ENCODE data around the gene BCR. TPM values are rescaled to one million over a fixed set of nuclear protein-coding genes. Genes with fewer than 3 reads are reported as not detected.

The BCR gene
- total and polyA plus RNA-seq, 12 donors = 18.7 to 64.3 (median 42.4) TPM

GRCh38 chr22:23137905-23138561, 42.3 kb upstream of the BCR start:
- DNase-seq = peak in 1 of 7 donors; percentile 15
- WGBS, 4 donors = 69 to 82% (median 74%) methylated on average over 5 of the region's 5 CpGs

GRCh38 chr22:23138584-23139435, 41.5 kb upstream of the BCR start:
- 89 to 97% (median 96%) methylated on average over 6 to 12 of the region's 12 CpGs for WGBS, 4 donors
- H3K36me3 ChIP-seq (replicated peaks in 1 of 2) = no peaks in the 10 kb centered on the region
- H3K4me1 ChIP-seq (replicated peaks in 1 of 2) = peaks cover 6 to 16% of the 10 kb centered on the region in 2 donors
- H3K27ac ChIP-seq = no peak overlapping the region
- TF ChIP-seq CTCF (IDR thresholded peaks at IDR 0.05) (no peak), POLR2A (IDR thresholded peaks at IDR 0.05) (no peak)
- H3K27me3 ChIP-seq = no peaks in the 10 kb centered on the region
- no peaks in the 10 kb centered on the region for H3K9me3 ChIP-seq (replicated peaks in 1 of 3)
- no peak overlapping the region for H3K4me3 ChIP-seq
- intact Hi-C loops (cut with DNase I) = no loop called here
- no peak for DNase-seq

More at GRCh38 chr22:23137905-23138561, 42.3 kb upstream of the BCR start:
- H3K9me3 ChIP-seq (replicated peaks in 1 of 3) = no peaks in the 10 kb centered on the region
- H3K4me1 ChIP-seq (replicated peaks in 1 of 2) = peaks cover 6 to 16% of the 10 kb centered on the region in 2 donors
- TF ChIP-seq POLR2A (IDR thresholded peaks at IDR 0.05) (no peak), CTCF (IDR thresholded peaks at IDR 0.05) (no peak)
- peak overlapping the region in 1 of 5 donors; percentile 18 for H3K27ac ChIP-seq
- H3K27me3 ChIP-seq = no peaks in the 10 kb centered on the region
- H3K4me3 ChIP-seq = no peak overlapping the region
- intact Hi-C loops (cut with DNase I) = no loop called here
- no peaks in the 10 kb centered on the region for H3K36me3 ChIP-seq (replicated peaks in 1 of 2)

GRCh38 chr22:23140385-23140784, 39.9 kb upstream of the BCR start:
- intact Hi-C loops (cut with DNase I) = no loop called here
- no peaks in the 10 kb centered on the region for H3K36me3 ChIP-seq (replicated peaks in 1 of 2)
- H3K27ac ChIP-seq = no peak overlapping the region
- no peak for TF ChIP-seq CTCF (IDR thresholded peaks at IDR 0.05)
- no peak for TF ChIP-seq POLR2A (IDR thresholded peaks at IDR 0.05)
- DNase-seq = no peak
- no peak overlapping the region for H3K4me3 ChIP-seq
- H3K27me3 ChIP-seq = no peaks in the 10 kb centered on the region
- no peaks in the 10 kb centered on the region for H3K9me3 ChIP-seq (replicated peaks in 1 of 3)
- H3K4me1 ChIP-seq (replicated peaks in 1 of 2) = peaks cover 6 to 23% of the 10 kb centered on the region in 2 donors

GRCh38 chr22:23142546-23143105, 37.7 kb upstream of the BCR start:
- WGBS, 4 donors = 71 to 74% (median 73%) methylated on average over 9 of the region's 9 CpGs
- peak overlapping the region in 1 of 4 donors; percentile 41 for H3K4me3 ChIP-seq
- no peaks in the 10 kb centered on the region for H3K27me3 ChIP-seq
- no peaks in the 10 kb centered on the region for H3K36me3 ChIP-seq (replicated peaks in 1 of 2)
- peak overlapping the region in 3 of 5 donors; percentile 61 to 71 (median 66) for H3K27ac ChIP-seq
- TF ChIP-seq CTCF (IDR thresholded peaks at IDR 0.05) = no peak
- TF ChIP-seq POLR2A (IDR thresholded peaks at IDR 0.05) = no peak
- H3K4me1 ChIP-seq (replicated peaks in 1 of 2) = peaks cover 12 to 33% of the 10 kb centered on the region in 2 donors
- no peak for DNase-seq
- intact Hi-C loops (cut with DNase I) = no loop called here
- H3K9me3 ChIP-seq (replicated peaks in 1 of 3) = no peaks in the 10 kb centered on the region
